Head of caudate nucleus (tissue), 42 donors: Measurements from ENCODE around the gene SLC22A4.

ENCODE experiments used
- DNase-seq, 42 donors: peaks; one replicate each; pipeline versions ENCODE4 v3.0.0 to v3.0.0-alpha.2; 2020 to 2021; ENCODE audit warnings: mixed read lengths in 7 of 42
- intact Hi-C: fragments of 100-400 bp; cut with DNase I; formaldehyde crosslinking; loops from one replicate; pipeline ENCODE4 v1.15.0; 2022

Gene SLC22A4

DNA sequence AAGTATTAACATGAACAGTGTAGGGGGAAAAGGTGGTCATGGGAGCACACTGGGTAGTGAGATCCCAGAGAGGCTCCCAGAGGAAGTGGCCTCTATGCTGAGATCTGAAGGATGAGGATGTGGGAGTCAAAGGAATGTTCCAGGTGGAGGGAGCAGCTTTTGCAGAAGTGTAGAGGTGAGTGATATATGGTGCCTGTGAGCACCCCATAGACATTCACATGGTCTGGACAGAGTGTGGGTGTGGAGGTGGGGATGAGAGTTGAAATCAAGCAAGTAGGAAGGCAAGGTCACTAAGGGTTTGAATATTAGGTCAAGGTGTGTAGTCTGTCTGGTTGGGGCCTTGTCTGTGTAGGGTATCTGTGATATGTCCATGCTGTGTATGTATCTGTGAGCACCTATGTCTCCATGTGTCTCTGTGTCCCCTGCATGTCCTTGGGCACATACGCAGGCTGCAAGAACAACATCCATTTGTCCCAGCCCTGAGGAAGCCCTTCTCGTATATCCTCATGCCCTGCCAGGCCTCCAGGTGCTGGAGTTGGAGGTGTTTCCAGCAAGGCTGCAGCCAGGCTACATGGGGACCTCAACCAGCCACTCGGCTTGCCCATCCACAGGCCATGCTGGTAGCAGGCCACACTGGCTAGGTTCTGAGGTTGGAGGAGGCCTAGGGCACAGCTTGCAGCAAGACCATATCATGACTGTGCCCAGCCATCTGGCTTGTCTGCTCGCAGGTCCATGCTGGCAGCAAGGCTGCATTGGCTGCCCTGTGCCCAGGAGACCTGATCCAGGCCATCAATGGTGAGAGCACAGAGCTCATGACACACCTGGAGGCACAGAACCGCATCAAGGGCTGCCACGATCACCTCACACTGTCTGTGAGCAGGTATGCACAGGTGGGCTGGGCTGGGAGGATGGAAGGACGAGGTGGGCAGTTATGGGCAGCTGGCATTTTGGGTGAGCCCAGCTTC is 32.0 kb upstream of the SLC22A4 start:
- intact Hi-C loops, result no loop called here

GRCh38 chr5:132262882-132263547 is 31.2 kb upstream of the SLC22A4 start:
- DNase-seq, result peak in 3 of 42 donors; percentile 1 to 8 (median 5)
- intact Hi-C loops, result no loop called here

More for the DNA sequence above, 32.0 kb upstream of the SLC22A4 start:
- peak in 8 of 42 donors; percentile 1 to 40 (median 9) for DNase-seq

GRCh38 chr5:132263548-132264261 is 30.5 kb upstream of the SLC22A4 start:
- intact Hi-C loops, result no loop called here
- DNase-seq, result peak in 9 of 42 donors; percentile 6 to 76 (median 28)

DNA sequence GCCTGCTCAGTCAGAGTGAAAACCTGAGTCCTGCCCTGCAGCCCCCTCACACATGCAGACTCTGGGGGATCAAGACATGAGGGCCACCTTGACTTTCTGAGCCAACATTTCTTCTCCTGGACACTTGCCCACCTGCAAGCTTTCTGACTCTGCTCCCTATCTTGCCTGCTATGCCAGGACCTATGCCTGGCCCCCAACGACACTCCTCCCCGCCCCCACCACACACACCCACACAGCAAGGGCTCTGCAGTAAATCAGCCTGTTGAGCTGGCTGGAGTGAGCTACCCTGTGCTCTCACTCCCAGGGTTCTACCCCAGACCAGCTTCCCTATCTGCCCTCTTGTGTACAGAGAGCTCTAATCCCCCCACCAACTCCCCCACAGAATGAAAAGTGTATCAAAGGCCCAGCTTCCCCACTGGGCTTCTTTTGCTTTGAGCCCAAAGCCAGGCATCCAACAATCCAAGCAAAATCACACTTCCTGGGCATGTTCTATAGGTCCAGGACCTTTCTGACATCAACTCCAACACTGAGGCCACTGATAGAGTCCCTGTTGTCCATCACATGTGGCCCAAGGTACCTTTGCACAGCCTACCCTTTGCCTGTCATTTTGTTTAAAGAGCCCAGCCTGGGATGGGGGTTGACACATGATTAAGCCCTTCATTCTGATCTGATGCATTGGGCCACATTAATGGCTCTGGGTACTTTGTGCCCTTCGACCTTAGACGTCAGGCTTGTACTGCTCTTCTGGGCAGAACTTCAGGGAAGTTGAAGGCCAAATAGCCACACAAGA is 29.5 kb upstream of the SLC22A4 start:
- peak in 4 of 42 donors; percentile 9 to 38 (median 24) for DNase-seq
- intact Hi-C loops, result no loop called here

DNA sequence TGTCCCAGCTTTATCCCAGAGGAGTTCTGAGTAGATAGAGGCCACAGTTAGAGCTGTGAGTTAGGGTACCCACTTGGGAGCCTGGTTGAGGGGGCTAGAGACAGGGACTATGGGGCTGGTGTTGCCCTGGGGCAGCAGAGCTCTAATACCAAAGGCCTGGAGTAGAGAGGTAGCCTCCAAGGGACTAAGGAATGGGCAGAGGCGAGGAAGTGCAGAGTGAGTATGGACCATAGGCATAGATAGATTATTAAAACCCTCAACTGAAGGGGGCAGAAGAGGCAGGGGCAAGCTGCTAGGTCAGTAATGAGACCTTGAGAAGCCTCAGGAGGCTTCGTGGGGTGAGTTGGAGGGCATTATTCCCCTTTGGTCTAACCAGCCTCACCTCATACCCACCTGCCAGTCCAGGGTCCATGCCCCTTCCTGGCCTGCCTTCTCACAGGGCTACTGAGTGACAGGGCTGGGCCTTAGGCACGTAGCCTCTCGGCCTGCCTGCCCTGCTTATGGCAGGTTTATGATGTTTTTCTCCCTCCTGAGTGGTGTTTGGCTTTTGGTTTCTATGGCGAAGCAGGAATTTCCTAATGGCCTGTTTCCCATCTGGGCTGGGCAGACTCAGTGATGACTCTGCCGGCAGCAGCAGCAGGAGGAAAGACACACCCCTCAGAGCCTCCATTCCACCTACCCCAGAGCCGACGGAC is 28.7 kb upstream of the SLC22A4 start:
- peak in 3 of 42 donors; percentile 1 to 42 (median 9) for DNase-seq
- intact Hi-C loops, result no loop called here

DNA sequence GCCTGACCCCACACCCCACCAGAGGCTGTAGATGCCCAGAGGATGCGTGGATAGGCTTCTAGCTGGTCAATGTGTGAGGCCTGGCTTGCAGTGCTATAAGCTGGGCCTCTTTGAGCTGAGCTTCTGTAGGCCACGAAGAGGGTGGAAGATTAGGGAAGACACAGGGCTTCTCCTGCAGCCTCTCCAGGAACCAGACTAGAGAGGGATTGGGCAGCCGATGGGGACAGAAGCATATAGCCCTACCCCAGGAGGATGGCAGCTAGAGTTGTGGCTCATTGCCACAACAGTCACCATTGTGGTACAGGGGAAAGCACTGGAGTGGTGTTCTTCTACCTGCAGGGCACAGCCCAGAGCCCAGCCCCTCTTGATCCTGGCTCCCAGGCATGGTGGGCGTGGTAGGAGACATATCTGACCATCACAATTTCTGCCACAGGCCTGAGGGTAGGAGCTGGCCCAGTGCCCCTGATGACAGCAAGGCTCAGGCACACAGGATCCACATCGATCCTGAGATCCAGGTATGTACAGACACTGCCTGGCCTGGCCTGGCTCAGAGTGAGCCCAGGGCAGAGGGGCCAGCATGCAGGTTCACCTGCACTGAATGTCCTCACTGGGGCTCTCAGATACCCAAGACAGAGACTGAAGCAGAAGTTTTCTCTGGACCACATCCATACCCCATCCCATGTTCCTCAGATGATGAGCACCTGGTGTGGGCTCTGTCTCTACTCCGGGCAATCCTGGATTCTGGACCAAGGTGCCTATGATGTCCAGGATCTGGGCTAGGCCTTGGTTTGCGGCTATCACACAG is 28.0 kb upstream of the SLC22A4 start:
- intact Hi-C loops, result no loop called here
- DNase-seq, result peak in 4 of 42 donors; percentile 12 to 43 (median 32)

DNA sequence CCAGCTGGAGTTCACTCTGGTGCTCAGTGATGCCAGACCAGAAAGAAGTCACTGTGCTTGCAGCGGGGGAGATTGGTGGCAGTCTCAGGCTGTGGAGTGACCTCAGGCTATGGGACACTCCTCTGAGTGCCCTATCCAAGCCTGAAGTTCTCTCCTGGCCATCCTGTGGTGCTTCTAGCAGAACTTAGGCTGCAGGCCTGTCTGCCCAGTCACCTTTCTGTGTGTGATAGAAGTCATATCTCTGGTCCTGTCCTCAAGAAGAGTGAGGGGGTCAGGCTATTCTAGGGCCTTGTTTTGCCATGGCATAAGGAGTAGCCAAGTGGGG is 27.4 kb upstream of the SLC22A4 start:
- peak in 3 of 42 donors; percentile 4 to 39 (median 11) for DNase-seq

DNA sequence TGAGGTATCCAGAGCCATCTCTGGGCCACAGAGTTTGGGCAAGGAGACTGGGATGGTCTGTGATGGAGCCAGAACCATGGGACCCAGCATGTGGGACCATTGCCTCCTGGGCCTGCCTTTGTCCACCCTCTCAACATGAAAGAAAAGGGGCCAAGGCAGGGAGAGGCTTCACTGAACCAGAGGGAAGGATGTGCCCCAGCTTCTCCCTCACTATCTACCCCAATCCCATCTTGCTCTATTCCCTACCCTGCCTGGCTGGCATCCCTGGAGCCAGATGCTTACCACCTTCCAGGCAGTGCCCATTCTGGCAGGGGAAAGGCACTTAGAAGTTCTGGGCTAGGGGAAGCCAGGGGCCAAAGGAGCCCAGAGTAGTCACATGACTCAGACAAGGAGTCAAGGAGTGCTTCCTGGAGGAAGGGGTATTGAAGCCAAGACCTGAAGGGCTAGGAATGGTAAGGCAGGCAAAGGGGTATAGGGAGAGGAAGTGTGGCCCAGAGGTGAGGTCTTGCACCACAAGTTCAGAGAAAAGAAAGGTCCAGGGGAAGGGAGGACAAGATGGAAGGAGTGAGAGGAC is 26.9 kb upstream of the SLC22A4 start:
- DNase-seq, result peak in 5 of 42 donors; percentile 4 to 38 (median 12)
- intact Hi-C loops, result no loop called here

More for the DNA sequence above, 27.4 kb upstream of the SLC22A4 start:
- intact Hi-C loops, result no loop called here

DNA sequence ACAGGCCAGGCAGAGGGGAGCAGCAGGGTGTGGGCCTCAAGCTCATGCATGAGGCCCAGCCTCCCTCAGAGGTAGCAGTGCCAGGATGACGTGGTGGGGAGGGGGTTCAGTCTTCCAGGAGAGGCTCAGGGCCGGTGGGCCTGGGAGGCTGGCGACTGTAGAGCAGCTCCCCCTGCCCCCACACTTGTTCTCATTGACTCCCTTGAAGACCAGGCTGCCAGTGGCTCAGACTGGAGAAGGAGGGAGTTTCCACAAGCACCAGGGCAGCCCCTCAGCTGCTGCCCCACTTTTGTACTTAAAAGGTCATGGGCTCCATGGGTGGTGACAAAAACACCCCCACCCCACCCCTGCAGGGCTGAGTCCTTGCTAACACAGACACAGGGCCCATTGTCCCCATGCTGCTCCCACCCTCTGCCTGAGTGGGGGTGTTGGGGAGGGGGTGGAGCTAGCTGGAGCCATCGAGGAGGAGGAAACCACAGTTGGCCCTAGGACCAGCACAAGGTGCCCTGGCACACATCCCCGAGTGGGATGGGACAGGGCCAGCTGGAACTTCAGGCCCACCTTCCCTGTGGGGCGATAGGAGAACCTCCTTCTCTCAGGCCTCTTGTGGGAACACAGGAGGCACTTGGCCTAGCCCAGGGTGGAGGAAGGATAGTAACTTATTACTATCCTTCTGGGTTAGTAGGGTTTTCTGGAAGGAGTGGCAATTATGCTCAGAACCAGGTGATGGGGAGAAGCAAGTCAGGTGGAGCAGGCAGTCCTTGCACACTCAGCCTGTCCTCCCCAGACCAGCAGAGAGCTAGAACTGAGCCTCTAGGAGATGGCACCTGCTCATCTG is 26.0 kb upstream of the SLC22A4 start:
- intact Hi-C loops, result no loop called here
- peak in 40 of 42 donors; percentile 33 to 82 (median 62) for DNase-seq

DNA sequence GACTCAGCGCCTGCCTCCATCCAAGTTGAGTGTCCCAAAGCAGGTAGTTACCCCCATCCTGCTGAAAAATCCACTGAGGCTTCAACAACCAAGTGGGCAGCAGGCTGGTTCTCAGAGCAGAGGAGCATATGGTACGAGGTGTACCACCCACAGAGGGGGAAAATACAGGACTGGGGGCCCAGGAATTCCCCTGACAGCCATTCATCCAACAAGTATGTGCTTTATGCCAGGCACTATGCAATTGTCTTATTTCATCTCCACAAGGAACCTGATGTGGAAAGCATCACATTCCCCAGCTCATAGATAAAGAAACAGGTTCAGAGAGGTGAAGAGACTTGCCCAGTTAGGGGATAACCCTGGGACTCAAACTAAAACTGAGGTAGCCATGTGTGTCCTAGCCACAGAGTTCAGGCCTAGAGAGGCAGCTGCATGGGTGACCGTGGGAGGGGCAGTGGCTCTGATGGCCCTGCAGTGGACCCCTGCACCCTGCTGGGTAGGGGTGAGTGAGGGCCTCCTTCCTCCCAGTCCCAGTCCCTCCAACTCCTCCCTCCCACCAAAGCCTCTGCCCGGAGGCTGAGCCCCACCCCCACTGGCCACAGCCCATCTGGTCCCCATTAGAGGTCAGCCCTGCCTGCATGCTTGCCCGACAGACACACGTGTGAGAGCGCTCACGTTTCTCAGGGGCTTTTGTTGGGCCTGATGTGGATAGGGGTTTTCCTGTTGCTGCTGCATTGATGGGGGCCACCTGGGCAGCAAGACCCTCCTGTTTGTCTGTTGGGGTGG is 25.2 kb upstream of the SLC22A4 start:
- peak in 5 of 42 donors; percentile 4 to 41 (median 33) for DNase-seq
- intact Hi-C loops, result no loop called here

DNA sequence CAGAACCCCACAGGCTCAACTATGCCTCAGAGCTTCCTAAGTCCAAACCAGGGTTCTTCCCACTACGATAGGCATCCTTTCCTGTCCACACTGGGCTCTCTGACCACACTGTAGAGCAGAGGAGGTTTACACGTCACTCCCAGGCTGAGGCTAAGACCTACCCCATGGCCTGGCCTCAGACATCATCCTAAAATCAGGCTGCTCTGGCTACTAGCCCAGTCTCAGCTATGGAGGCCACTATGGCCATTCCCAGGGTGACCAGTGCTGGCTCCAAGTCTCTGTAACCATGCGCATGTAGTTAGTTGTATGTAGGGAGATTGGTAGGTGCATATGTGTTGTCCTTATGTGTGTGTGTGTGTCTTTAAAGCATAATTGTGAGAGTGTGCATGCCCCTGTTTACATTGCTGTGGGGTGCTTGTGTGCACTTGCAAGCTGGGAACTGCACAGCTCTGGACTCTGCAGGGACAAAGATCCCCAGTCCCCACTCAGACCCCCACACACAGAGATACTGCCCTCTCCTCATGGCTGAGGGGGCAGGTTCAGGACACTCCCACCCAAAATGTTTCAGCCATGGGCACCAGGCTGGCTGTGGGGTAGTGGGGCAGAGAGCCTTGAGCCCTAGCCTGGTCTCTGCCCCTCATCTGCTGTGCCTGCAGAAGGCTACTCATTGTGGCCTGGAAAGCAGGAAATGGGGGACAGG is 24.4 kb upstream of the SLC22A4 start:
- intact Hi-C loops, result no loop called here
- peak in 3 of 42 donors; percentile 11 to 30 (median 27) for DNase-seq

DNA sequence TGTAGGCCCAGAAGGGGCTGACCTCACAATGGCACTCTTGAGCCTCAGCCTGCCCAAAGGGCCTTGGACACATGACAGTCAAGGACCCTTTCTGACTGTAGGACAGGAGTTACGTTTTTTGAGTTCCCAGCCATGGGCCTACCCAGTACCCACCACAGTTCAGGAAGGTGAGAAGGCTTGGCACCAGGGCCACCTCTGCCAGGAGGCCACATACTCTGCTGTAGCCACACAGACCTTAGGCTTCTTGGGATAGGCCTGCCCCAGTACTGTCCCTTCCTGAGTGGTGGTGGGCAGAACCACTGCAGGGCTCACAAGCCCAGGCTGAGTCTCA is 23.9 kb upstream of the SLC22A4 start:
- peak in 3 of 42 donors; percentile 9 to 37 (median 30) for DNase-seq
- intact Hi-C loops, result no loop called here

- peak in 6 of 42 donors; percentile 4 to 41 (median 25) for DNase-seq
- intact Hi-C loops, result no loop called here
Measured at GRCh38 chr5:132270706-132271105, 23.5 kb upstream of the SLC22A4 start.
